Glutamatergic neuron (in vitro differentiated cells): Measurements from ENCODE around the gene HMGXB3. TPM values are rescaled to one million over a fixed set of nuclear protein-coding genes. Genes with fewer than 3 reads are reported as not detected.

Experiments used
- DNase-seq: peaks from one replicate; pipeline ENCODE4 v3.0.0; 2022
- H3K27ac Mint-ChIP-seq: one replicate; pipeline ENCODE4 v1.8.0; 2020; ENCODE audit warnings: mild to moderate bottlenecking, mixed read lengths, inconsistent platforms; ENCODE audit not compliant: unreplicated experiment
- H3K27me3 Mint-ChIP-seq: one replicate; pipeline ENCODE4 v1.8.0; 2020; ENCODE audit warnings: mild to moderate bottlenecking, moderate library complexity, mixed read lengths, inconsistent platforms; ENCODE audit not compliant: unreplicated experiment
- H3K36me3 Mint-ChIP-seq: one replicate; pipeline ENCODE4 v1.8.0; 2020; ENCODE audit warnings: mild to moderate bottlenecking, mixed read lengths, inconsistent platforms; ENCODE audit not compliant: unreplicated experiment
- H3K4me1 Mint-ChIP-seq: one replicate; pipeline ENCODE4 v1.8.0; 2020; ENCODE audit warnings: mild to moderate bottlenecking, low read depth, mixed read lengths, inconsistent platforms; ENCODE audit not compliant: unreplicated experiment
- H3K4me3 Mint-ChIP-seq: one replicate; pipeline ENCODE4 v1.8.0; 2020; ENCODE audit warnings: mild to moderate bottlenecking, mixed read lengths, inconsistent platforms; ENCODE audit not compliant: unreplicated experiment
- H3K9me3 Mint-ChIP-seq: one replicate; pipeline ENCODE4 v1.8.0; 2020; ENCODE audit warnings: mild to moderate bottlenecking, moderate library complexity, mixed read lengths, inconsistent platforms; ENCODE audit not compliant: unreplicated experiment
- CTCF ChIP-seq: fragments of 200-600 bp; sonication (generic); IDR thresholded peaks from one replicate; pipeline ENCODE4 v1.5.0; 2021; ENCODE audit not compliant: partially characterized antibody, unreplicated experiment
- total RNA-seq: library from RNA; stranded (reverse); fragmentation: NEBNext Ultra II Directional; extraction: Animal tissue kit (Norgen Biotek cat#: 25700); gene quantifications from one replicate; pipeline ENCODE4 v1.2.1, GENCODE V29; 2021; ENCODE audit not compliant: unreplicated experiment

The HMGXB3 gene
- total RNA-seq, 1 donor from 2014 or later: 48.6 TPM

GRCh38 chr5:149988126-149988525 is 12.4 kb upstream of the HMGXB3 start:
- no peaks in the 10 kb centered on the region for H3K4me1 Mint-ChIP-seq
- H3K36me3 Mint-ChIP-seq: no peaks in the 10 kb centered on the region
- H3K27me3 Mint-ChIP-seq: no peaks in the 10 kb centered on the region
- no peak overlapping the region for H3K27ac Mint-ChIP-seq
- no peaks in the 10 kb centered on the region for H3K9me3 Mint-ChIP-seq
- no peak for TF ChIP-seq CTCF
- DNase-seq: no peak
- H3K4me3 Mint-ChIP-seq: no peak overlapping the region

- H3K4me1 Mint-ChIP-seq: no peaks in the 10 kb centered on the region
- DNase-seq: peak; percentile 71
- no peak overlapping the region for H3K27ac Mint-ChIP-seq
- H3K27me3 Mint-ChIP-seq: no peaks in the 10 kb centered on the region
- H3K9me3 Mint-ChIP-seq: no peaks in the 10 kb centered on the region
- H3K4me3 Mint-ChIP-seq: no peak overlapping the region
- TF ChIP-seq CTCF: peak; percentile 91
- H3K36me3 Mint-ChIP-seq: no peaks in the 10 kb centered on the region
Observed at GRCh38 chr5:149990518-149991376, 9.8 kb upstream of the HMGXB3 start.

- H3K4me3 Mint-ChIP-seq: no peak overlapping the region
- no peaks in the 10 kb centered on the region for H3K9me3 Mint-ChIP-seq
- H3K27ac Mint-ChIP-seq: no peak overlapping the region
- no peaks in the 10 kb centered on the region for H3K4me1 Mint-ChIP-seq
- H3K27me3 Mint-ChIP-seq: peaks cover 3% of the 10 kb centered on the region
- H3K36me3 Mint-ChIP-seq: no peaks in the 10 kb centered on the region
- no peak for TF ChIP-seq CTCF
- no peak for DNase-seq
Observed at GRCh38 chr5:149993471-149993870, 7.1 kb upstream of the HMGXB3 start.

GRCh38 chr5:149995385-149996204 is 4.9 kb upstream of the HMGXB3 start:
- no peak for DNase-seq
- Mint-ChIP-seq H3K27me3 (peaks cover 10% of the 10 kb centered on the region), H3K4me1 (peaks cover 7% of the 10 kb centered on the region), H3K36me3 (no peaks in the 10 kb centered on the region), H3K9me3 (peaks cover 9% of the 10 kb centered on the region), H3K27ac (no peak overlapping the region), H3K4me3 (no peak overlapping the region)
- TF ChIP-seq CTCF: no peak
